HG03196 (cell line): ENCODE results near the gene CDH10.

Experiments used
- ATAC-seq: cut with Tn5 transposase; IDR thresholded peaks from one replicate; pipeline ENCODE4 v1.9.1; 2021; ENCODE audit not compliant: unreplicated experiment

The CDH10 gene

GRCh38 chr5:24602188-24602587 lies 42.6 kb downstream of the CDH10 start:
- ATAC-seq, result no peak

GRCh38 chr5:24598956-24599355 lies 45.8 kb downstream of the CDH10 start:
- no peak for ATAC-seq

- ATAC-seq, result no peak
These were observed 49.4 kb downstream of the CDH10 start for GRCh38 chr5:24595329-24595728.

- no peak for ATAC-seq
These were observed 53.4 kb downstream of the CDH10 start for GRCh38 chr5:24591426-24591825.

- ATAC-seq, result no peak
These were observed 55.2 kb downstream of the CDH10 start for GRCh38 chr5:24589566-24589965.

GRCh38 chr5:24585751-24586150 lies 59.0 kb downstream of the CDH10 start:
- no peak for ATAC-seq

- no peak for ATAC-seq
These were observed 73.5 kb downstream of the CDH10 start for GRCh38 chr5:24571302-24571701.

GRCh38 chr5:24566933-24567332 lies 77.8 kb downstream of the CDH10 start:
- no peak for ATAC-seq

- ATAC-seq, result no peak
These were observed 89.5 kb downstream of the CDH10 start for GRCh38 chr5:24555229-24555628.

GRCh38 chr5:24547132-24547531 lies 97.6 kb downstream of the CDH10 start:
- ATAC-seq, result no peak

GRCh38 chr5:24539613-24540012 lies 105.2 kb downstream of the CDH10 start:
- no peak for ATAC-seq

- no peak for ATAC-seq
These were observed 106.4 kb downstream of the CDH10 start for GRCh38 chr5:24538346-24538745.

- no peak for ATAC-seq
These were observed 109.1 kb downstream of the CDH10 start for GRCh38 chr5:24535646-24536045.

- no peak for ATAC-seq
These were observed 113.9 kb downstream of the CDH10 start for GRCh38 chr5:24530906-24531305.

- no peak for ATAC-seq
These were observed 119.4 kb downstream of the CDH10 start for GRCh38 chr5:24525414-24525813.

- ATAC-seq, result no peak
These were observed 132.4 kb downstream of the CDH10 start for GRCh38 chr5:24512423-24512822.

GRCh38 chr5:24510523-24510988 lies 134.2 kb downstream of the CDH10 start:
- no peak for ATAC-seq

GRCh38 chr5:24509943-24510342 lies 134.8 kb downstream of the CDH10 start:
- no peak for ATAC-seq

- no peak for ATAC-seq
These were observed 139.5 kb downstream of the CDH10 start for GRCh38 chr5:24505258-24505657.

GRCh38 chr5:24497591-24498157 lies 147.1 kb downstream of the CDH10 start:
- no peak for ATAC-seq

- no peak for ATAC-seq
These were observed 147.6 kb downstream of the CDH10 start for GRCh38 chr5:24497145-24497544.

- ATAC-seq, result no peak
These were observed 148.5 kb downstream of the CDH10 start for GRCh38 chr5:24496268-24496667.

GRCh38 chr5:24492229-24492628 lies 152.5 kb downstream of the CDH10 start:
- ATAC-seq, result no peak
